HG02623 (cell line): Measurements from ENCODE around the gene OR13C3.
"Not testable (repeated sequence)": the region's sequence is repeated elsewhere in the genome, so short reads cannot be mapped to it uniquely, and the experiment has no call there.

ENCODE experiments used
- ATAC-seq: cut with Tn5 transposase; IDR thresholded peaks from one replicate; pipeline ENCODE4 v1.9.1; 2021; ENCODE audit warnings: moderate library complexity; ENCODE audit not compliant: unreplicated experiment

The OR13C3 gene

DNA sequence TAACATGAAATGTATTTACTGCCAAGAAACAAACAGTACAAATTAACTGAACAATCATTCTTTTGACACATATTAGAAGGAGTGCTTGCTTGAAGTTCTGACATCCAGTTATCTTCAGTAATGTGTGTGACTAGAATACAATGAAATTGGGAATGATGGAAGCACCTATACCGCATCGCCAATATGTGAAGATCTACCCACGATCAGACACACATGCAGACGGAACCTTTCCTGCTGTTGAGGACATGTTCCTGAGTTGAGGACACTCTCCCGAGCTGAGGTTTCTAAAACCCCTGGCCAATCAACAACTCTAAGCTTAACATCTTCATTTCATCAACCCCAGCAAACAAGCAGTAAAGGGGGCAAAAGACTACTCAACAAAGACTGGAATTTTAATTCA lies at the start of gene OR13C3:
Gene OR13C3, minus strand, starts transcription at position 101 of the 400 bp plus-strand sequence. CDS start 133 bp downstream, outside the sequence.
- no peak for ATAC-seq

DNA sequence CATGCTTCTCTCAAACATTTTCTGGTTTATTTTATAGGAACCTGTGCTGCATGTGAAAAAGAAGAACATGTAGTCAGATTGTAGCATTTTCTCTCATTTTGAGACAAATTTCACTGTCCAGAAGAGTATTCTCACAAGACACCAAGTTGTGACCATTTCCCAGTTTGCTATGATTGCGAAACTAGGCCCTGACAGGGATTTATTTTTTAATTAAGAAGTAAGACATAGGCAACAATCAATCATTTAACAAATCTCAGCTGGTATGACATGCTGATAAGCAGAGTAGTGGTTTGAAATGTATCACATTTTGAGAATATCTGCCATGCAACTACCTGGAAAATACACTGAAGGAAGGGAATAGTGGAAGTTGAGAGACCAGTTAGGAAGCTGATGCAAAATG lies 43.9 kb upstream of the OR13C3 start:
- no peak for ATAC-seq

DNA sequence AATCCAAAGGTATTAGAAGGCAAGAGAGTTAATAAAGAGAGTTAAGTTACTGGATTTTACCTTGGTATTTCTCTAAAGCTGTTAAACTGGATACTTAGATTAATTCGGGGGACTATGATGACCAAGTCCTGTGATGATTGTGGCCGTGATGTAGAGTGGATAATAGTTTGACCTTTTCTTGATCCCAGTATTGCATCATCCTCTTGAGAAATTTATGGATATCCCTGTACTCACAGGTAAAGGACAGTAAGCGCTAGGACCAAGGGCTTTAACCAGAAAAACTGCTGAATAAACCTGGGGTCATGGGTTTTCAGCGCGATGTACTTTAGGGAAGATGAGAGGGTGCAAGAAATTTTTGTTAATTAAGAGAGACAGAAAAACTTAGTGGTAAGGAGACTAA lies 40.6 kb upstream of the OR13C3 start:
- no peak for ATAC-seq

DNA sequence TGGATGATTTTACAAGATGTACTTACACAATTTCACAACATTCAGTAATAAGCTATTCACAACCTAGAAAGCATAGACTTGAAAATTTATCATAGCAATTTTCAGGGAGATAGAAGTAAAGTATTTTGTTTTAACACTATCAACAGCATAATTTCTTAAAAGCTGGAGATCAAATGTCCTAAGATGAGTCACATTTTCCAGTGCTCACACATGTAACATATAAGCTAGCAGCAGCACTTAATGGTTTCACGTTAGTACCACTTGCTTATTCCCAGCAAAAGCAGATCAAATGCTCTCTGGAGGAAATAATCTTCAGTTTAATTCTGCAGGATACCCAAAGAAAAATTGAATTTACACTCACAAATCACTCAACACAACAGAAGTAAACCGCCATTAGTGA lies 38.8 kb upstream of the OR13C3 start:
- no peak for ATAC-seq

DNA sequence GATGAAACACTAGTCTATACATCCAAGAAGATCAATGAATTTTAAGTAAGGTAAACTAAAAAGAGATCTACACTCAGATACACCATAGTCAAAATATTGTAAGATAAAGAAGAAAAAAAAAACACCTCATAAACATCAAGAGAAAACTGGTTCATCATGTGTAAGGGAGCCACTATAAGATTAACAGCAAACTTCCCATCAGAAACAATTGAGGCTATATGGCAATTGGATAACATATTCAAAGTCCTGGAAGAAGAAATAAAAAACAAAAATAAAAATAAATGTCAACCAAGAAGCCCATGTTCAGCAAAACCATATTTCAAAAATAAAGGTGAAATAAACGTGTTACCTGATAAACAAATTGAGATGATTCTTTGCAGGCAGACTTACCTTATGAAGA lies 36.0 kb upstream of the OR13C3 start:
- ATAC-seq: no peak

DNA sequence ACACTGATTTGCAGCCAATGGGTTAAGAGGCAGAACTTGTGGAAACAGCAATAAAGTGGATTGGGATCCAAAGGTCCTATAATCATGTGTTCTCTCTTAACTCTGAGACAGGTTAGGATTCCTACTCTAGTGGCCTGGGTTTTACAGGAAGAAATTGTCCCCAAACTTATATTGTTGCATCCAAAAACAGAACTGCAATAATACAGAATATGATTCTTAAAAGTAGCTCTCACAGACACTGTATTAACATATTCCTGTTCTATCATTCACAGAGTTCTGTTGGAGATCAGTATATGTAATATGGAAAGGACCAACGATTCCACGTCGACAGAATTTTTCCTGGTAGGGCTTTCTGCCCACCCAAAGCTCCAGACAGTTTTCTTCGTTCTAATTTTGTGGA lies 32.2 kb upstream of the OR13C3 start, which contains the start of gene OR13C8:
Gene OR13C8, plus strand, starts transcription at position 301 of the 400 bp plus-strand sequence. Its CDS starts 0 bp downstream, at position 301.
- ATAC-seq: no peak

DNA sequence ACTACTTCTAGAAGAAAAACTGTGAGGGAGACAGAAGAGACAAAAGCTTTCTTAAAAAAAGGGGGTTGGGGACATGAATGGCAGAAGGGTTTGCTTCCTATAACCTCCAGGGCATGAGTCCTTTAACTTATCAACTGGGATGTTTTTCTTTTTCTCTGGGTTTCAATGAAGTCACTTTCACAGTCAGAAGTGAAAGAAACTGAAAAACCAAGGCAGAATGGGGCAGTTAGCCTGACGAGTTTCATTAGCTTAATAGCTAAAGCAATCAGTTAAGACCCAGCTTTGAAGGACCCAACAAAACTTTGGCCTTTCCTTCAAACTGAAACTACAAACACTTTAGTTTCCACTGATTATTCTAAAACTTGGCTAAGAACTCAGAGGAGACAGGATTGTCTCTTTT lies 27.7 kb upstream of the OR13C3 start:
- no peak for ATAC-seq

DNA sequence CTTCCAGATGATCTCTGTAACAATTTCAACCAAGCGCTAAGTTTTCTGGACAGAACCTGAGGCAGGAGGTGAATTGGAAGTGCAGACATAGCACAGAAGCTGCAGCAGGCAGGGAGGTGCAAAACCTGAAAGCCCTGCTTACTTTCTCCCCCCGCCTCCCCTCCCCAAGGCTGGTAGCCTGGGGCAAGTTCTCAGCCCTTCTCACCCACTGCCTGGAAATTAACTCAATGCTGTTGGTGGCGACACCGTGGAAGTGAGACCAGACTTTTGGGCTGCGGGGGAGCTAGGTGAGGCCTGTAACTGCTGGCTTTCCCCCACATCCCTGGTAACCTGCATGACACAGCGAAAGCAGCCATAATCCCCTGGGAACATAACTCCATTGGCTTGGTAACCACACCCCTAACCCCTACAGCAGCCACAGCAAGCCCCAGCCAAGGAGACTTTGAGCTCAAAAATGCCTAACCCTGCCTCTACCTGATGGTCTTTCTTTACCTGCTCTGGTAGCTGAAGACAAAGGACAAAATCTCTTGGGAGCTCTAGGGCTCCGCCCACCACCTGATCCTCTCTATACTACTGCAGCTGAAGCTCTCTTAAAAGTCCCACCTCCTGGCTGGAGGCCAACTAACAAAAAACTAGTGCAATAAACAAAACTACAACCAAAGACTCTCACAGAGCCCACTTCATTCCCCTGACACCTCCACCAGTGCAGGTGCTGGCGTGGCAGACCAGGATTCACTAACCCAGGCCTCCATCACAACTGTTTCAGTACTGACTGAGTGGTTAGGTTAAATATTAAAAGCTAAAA lies 20.4 kb upstream of the OR13C3 start:
- no peak for ATAC-seq

DNA sequence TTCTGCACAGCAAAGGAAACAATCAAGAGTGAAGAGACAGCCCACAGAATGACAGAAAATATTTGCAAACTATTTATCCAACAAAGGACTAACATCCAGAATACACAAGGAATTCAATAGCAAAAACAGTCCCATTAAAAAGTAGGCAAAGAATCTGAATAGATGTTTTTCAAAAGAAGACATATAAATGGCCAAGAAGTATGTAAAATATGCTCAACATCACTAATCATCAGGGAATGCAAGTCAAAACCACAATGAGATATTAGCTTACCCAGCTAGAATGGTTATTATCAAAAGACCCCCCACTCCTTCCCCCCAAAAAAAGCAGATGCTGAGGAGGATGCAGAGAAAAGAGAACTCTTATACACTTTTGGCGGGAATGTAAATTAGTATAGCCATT lies 18.9 kb upstream of the OR13C3 start:
- no peak for ATAC-seq

DNA sequence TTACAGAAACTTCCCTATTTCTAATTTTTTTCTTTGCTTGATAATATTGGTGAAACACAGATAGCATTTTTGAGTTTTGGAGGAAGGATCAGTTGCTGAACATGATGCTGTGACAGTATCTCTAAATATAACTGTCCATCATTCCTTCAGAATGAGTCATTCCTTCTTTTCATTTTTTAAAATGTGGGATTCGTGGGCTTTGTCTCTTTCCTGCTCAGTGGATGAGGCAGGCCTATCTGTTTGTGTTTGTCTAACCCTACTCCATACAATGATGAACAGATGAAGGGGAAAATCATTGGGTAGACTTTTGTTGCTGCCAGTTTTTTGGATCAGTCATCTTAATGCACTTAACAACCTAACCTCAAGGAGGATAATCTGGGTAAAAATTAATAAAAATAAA lies 16.6 kb upstream of the OR13C3 start:
- no peak for ATAC-seq

DNA sequence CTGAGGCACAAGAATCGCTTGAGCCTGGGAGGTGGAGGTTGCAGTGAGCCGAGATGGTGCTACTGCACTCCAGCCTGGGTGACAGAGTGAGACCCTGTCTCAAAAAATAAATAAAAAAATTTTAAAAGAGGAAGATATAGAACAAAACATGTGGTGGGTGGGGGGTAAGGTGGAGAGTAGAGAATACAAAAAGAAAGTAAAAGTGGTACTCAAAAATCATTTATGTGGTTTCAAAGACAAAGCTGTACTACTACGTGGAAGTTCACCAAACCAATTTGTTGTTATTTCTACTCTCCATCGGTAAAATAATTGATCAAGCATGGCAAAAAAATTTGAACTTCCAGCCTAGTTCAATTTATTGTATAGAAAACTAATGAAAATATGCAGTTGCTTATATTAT lies 8.0 kb upstream of the OR13C3 start:
- no peak for ATAC-seq

DNA sequence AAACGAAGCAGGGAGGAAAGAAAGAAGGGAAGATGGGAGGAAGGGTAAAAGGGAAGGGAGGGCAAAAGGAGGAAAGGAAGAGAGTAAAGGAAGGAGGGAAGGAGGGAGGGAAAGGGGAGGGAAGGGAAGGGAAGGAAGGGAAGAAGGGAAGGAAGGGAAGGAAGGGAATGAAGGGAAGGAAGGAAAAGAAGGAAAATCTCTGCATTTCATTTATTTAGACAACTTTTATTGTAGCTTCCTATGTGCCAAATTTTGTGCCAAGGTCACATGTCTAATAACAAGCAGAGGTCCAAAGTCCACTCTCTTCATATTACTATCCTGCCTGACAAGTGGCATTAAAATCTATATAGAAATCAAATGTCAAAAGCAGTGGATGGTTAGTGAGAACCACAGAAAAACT lies 2.6 kb upstream of the OR13C3 start:
- ATAC-seq: no peak

DNA sequence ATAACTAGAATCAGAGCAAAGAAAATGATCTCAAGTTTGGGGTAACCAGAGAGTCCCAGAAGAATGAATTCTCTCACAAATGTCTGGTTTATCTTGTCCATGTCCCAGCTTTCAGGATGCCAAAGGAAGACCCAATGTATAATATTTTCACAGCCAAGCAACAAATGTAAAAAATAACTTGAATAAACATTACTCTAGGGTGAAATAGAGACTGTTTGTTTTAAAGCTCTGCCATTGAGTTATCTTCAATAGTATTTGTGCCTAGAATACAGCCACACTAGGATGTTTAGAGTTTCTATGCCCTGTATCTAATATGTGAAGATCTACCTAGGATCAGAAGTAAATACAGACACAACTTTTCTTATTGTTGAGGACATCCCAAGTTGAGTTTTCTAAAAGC lies 9.5 kb downstream of the OR13C3 start, which contains the start of gene OR13C4:
Gene OR13C4, minus strand, starts transcription at position 101 of the 400 bp plus-strand sequence. Its CDS starts 0 bp downstream, at position 101.
- no peak for ATAC-seq

DNA sequence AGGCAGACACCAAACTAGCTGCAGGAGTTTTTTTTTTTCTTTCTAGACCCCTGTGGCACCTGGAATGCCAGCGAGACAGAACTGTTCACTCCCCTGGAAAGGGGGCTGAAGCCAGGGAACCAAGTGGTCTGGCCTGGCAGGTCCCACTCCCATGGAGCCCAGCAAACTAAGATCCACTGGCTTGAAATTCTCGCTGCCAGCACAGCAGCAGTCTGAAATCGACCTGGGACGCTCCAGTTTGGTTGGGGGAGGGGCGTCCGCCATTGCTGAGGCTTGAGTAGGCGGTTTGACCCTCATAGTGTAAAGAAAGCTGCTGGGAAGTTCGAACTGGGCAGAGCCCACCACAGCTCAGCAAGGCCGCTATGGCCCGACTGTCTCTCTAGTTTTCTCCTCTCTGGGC lies 16.4 kb downstream of the OR13C3 start:
- not testable (repeated sequence) for ATAC-seq

DNA sequence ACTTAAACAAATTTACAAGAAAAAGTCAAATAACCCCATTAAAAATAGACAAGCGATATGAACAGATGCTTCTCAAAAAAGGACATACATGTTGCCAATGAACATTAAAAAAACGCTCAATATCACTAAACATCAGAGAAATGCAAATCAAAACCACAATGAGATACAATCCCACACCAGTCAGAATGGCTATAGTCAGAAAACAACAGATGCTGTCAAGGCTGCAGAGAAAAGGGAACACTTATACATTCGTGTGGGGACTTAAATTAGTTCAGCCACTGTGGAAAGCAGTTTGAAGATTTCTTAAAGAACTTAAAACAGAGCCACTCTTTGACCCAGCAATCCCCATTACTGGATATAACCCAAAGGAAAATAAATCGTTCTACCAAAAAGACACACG lies 21.8 kb downstream of the OR13C3 start:
- ATAC-seq: no peak

DNA sequence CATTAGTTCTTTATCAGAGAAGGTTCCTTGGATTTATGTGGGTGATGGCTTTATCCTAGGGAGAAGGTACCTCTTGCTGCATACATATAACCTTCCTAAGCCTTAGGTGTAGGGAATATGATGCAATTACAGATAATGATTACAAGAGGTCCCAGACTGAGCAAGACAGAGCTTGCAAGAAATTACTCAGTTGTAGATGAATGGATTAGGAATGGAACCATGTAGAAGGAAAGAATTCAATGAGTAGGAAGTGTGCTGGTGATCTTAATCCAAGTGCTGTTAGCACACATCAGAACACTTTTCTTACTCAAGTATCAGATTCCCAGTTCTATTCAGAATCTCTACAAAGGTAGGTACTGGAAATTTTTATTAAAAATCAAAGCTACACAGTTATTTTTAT lies 30.1 kb downstream of the OR13C3 start:
- ATAC-seq: no peak

DNA sequence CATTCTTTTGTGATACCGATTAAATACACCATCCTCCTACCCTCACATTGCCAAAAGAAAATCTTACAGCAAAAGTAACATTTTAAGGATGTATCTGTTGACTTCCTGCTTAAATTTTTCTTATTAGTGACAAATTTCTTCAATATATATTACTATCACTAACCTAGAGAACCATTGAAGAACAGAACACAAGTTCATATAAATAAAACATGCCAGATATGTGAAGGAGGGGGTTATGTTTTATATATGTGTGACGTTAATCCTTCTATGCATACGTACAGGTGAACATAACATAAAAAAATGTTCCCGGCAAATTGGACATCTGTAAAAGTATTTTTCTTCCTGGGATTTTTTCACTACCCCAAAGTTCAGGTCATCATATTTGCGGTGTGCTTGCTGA lies 32.7 kb downstream of the OR13C3 start, which contains the start of gene OR13F1:
Gene OR13F1, plus strand, starts transcription at position 301 of the 400 bp plus-strand sequence. Its CDS starts 0 bp downstream, at position 301.
- no peak for ATAC-seq

DNA sequence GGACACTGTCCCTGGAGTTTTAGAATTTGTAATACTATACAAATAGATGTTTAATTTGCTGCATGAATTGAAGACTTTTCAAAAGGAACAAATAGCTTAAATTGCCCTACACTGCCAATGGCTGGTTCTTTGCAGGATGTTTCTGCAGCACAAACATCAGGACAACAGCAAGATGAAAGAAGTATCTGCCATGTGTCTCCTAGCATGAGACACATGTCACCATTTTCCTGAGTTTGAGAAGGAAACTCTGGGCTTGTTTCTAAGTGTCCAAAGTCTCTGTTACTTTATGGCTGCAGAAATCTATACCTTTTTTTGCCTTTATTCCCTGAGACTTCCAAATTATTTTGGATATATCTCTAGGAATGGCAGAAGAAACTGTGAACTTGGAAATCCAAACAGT lies 33.2 kb downstream of the OR13C3 start:
- no peak for ATAC-seq

DNA sequence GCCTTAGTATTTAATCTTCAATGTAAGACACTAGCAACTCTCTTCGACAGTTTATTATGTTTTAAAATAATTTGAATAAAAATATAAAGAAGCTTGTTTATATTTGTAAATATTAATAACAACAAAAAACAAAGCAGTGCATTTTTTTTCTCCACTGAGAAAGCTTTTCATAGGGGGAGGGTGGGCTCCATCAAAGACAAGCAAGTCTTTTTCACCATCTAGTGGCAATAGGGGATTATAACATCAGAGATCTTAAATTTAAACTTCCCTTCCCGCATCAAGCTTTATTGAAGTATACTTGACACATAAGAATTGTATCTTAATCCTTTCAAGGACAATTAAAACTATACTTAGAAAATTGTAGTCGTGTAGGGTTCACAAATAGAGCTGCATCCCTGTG lies 41.8 kb downstream of the OR13C3 start:
- no peak for ATAC-seq
